T-helper 22 cell (primary cell): ENCODE results near the gene EHD1.
"Not testable (repeated sequence)": the region's sequence is repeated elsewhere in the genome, so short reads cannot be mapped to it uniquely, and the experiment has no call there.

Experiments
- DNase-seq: peaks from one replicate; pipeline ENCODE4 v3.0.0-alpha.2; 2020; ENCODE audit warnings: low read depth

EHD1 gene

DNA sequence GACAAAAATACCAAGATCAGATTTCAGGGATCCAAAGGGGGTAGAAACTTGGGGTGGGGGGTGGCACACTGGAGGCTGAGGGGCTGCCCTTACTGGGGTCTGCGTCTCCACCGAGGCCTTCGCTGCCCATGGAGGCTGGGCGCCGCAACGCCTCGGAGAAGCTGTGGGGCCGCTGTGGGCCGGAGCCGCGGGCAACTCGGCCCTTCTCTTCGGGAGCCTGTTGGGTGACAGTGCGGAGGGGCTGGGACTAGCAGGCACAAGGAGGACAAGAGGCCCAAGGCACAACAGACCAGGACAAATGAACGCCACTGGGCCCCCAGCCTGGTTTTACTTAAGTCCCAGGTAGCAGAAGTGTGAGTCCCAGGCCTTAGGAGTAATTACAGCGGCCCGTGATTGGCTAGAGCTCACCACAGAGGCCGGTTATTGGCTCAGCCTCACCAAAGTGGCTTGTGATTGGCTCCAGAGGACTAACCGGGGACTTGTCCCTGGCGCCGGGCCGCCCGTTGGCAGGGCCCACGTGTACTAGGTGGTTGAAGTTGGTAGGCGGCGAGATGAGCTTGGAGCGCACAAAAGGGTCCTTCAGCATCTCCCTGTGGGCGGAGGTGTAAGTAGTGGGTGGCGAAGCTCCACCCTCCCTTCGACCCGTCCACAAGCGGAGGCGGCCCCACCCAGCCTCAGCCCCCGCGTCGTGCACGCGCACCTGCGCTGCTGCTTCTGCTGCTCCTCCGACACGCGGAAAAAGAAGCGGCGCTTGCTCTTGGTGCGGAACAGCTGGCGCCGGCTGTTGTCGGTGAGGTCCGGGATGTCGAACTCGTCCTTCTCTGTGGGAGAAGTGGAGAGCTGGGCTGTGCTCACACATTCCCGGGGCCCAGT, 51.6 kb downstream of the EHD1 start:
- DNase-seq: no peak

DNA sequence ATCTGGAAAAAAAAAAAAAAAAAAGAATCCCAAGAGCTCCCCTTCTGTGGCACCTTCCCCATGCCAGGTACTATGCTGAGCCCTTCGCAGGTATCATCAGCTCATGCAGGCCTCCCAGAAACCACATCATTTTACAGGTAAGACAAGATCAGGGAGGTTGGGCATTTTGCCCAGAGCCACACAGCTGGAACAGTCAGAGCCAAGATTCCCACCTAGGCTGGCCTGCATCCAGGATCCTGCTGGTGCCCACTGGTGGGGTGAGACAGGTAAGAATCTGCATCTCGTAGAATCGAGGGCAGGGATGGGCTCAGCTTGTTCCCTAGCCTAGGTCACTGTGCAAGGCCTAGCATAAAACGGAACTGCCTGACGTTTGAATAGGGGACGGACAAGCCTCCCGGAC, 52.4 kb downstream of the EHD1 start:
- DNase-seq: no peak

DNA sequence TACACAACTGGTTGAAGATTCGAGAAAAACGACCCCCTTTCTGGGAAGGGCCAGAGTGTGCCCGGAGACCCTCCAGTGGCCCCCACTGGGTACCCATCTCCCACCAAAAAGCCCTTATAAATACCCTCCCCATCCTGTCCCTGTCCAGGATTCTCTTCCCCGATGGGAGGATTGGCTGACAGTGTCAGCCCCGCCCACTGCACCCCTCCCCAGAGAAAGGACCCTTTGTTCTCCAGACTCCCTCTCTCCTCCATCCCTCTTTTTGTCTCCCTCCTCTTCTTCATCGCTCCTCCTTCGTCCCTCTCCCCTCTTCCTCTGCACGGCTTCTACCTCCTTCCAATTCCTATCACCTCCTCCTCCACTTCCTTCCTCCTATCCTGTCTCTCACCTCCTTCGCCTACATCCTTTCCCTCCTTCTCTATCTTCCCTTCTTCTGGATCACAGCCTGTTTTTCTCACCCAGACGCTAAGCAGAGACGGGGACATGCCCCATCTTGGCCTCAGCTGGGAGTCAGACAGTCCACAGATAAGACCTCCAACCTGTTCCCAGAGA, 54.8 kb downstream of the EHD1 start:
- no peak for DNase-seq

DNA sequence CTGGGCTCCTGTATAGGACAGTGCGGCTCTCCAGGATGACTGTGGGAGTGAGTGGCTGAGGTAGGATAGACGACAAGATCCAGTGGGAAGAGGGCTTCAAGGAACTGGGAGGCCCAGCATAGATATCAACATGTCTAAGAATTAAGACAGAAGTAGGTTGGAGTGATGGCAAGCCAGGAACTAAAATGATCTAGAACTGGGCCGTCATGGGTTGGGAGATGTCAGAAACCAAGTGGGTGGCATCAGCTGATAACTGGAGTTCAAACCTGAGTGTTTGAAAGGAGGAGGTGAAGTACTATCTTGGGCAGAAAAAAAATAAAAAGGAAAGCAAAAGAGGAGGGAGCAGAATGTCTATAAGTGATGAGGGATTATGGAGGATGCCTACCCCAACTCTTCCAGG, 60.9 kb downstream of the EHD1 start:
- DNase-seq: no peak

DNA sequence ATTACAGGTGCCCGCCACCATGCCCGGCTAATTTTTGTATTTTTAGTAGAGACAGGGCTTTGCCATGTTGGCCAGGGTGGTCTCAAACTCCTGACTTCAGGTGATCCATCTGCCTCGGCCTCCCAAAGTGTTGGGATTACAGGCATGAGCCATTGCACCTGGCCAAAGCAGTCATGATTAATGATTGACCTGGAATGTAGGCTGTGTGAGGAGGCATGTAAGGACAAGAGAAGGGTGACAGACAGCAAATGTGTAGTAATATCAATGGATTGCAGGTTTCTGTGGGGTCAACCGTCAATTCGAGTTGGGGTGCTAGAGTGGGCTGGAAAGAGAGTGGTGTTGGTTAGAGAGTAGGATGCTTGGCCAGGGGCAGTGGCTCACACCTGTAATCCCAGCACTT, 63.0 kb downstream of the EHD1 start:
- DNase-seq: not testable (repeated sequence)

DNA sequence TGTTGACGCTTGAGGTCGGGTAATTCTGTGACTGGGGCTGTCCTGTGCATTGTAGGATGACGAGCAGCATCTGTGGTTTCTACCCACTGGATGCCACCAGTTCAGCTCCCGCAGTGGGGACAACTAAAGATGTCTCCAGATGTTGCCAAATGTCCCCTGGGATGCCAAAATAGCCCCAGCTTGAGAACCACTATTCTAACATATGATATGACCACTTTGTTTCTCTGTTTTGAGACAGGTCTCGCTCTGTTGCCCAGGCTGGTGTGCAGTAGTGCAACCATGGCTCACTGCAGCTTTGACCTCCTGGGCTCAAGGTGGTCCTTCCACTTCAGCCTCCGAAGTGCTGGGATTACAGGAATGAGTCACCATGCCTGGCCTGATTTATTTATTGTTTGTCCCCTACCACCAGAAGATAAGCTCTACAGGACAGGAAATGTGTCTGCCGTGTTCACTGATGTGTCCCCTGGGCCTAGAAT, 63.7 kb downstream of the EHD1 start:
- DNase-seq: no peak

DNA sequence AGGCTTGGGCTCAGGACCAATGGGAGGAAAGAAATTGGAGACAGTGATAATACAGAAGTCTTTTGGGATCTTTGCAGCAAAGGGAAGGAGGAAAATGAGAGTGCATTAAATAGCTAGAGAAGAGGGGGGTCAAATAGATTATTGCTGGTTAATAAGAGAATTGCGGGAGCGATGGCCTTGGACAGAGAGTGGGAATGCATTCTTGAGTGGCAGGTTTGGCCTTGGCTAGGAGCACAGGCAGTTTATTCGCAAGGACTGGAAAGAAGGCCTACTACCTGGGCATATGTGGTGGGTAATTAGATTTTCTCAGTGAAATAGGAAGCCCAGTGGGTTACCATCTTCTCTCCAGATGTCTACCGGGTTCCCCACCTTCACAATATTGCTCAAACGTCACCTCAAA, 64.6 kb downstream of the EHD1 start:
- DNase-seq: no peak

DNA sequence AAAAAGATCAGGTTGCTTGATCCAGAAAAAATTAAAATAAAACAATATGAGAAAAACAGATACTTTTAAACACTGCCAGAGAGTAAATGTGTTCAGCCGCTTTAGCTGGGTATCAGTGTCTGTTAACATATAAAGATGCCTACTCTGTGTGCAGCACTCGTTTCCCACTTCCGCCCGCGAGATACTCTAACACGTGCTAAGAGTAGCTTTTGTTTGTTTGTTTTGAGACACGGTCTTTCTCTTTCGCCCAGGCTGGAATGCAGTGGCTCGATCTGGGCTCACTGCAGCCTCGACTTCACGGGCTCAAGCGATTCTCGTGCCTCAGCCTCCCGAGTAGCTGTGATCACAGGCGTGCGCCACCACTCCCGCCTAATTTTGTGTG, 67.5 kb downstream of the EHD1 start:
- peak; percentile 30 for DNase-seq

DNA sequence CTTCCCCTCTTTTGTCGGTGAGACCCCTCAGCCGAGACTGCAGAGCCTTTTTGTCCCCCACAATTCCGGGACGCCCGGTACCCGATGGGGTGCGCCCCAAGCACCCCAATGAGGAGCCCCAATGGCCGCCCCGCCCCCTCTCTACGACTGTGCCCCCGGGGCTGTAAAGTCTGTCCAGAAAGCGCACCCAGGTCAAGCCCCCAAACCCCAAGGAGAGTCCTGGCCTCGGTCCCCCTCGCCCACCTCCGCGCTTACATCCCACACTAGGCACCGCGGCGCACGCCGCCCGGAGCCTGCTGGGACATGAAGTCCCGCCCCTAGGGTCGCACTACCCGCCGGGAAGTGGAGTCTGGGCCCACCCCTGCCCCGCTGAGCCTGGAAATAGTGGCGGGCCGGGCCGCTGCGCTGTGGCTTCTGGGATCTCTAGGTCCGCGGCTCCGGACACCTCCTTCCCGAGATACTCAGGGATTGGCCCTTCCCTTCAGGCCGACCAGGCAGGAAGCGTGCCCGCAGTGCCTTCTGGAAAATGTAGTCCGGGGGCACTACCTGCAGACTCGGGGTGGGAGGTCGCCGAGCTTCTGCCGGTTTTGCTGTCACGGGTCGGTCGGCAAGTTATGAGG, 68.0 kb downstream of the EHD1 start, which contains the start of gene MEN1:
Gene MEN1 (minus strand): TSS at position 281 of the 620 bp plus-strand sequence. CDS start 442 bp downstream, outside the sequence.
- DNase-seq: peak; percentile 68

DNA sequence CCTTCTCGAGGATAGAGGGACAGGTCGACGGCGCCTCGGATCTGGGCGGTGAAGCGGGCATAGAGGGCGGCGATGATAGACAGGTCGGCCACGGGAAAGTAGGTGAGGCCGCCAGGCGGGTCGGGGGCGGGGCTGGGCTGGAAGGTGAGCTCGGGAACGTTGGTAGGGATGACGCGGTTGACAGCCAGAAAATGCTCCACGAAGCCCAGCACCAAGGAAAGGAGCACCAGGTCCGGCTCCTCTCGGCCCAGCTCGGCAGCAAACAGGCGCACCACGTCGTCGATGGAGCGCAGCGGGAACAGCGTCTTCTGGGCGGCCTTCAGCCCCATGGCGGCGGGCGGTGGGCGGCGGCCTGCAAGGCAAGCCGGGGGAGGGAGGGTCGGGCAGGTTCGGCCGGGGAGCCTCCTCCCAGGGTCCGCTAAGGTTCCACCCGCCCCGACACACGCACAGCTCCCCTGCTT, 68.6 kb downstream of the EHD1 start:
- no peak for DNase-seq

DNA sequence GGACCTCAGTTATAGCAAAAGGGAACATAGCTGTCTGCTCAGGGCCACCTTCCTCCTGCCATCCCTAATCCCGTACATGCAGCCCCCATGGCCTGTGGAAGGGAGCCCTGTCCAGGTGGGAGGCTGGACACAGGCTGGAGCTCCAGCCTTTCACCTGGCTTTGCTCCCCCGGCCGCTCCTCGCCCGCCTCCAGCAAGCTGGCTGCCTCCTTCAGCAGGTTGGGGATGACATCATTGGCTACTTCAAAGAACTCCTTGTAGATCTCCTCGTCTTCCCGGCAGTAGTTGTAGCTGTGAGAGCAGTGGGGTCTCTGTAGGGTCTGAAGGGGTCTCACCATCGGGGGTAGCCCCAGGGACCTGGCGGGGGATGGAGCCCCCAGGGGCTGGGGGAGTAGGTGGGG, 72.9 kb downstream of the EHD1 start:
- no peak for DNase-seq

DNA sequence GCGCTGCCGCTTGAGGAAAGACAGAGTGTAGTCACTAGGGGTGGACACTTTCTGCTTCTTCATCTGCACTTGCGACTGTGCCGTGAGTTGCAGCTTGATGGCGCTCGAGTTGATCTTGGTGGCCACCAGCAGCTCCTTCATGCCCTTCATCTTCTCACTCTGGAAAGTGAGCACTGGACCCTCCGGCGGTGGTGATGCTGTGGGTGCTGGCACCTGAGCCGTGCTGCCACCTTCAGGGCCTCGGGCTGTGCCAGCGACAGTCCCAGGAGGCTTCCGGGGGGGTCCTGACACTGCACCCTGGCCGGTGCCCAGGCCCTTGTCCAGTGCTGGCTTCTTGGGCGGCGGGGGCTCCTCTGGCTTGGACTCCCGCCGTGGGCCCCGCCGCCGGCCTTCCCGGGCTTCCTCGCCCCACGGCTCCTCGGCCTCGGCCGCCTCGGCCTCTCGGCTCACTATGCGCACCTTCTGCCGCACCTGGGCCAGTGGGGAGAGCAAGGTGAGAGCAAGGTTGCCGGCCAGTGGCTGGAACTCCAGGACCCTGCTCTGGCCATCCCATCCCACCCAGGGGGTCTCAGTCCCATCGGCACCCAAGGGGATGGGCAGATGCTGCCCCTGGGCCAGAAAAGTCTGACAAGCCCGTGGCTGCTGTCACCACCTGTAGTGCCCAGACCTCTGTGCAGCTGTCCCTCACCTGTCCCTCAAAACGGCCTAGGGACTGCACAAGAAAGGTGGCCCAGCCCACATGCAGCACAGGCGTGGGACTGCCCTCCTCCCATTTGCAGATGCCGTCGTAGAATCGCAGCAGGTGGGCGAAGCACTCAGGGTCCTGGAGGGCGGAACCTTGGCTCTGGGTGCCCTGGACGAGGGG, 73.8 kb downstream of the EHD1 start:
- DNase-seq: no peak

DNA sequence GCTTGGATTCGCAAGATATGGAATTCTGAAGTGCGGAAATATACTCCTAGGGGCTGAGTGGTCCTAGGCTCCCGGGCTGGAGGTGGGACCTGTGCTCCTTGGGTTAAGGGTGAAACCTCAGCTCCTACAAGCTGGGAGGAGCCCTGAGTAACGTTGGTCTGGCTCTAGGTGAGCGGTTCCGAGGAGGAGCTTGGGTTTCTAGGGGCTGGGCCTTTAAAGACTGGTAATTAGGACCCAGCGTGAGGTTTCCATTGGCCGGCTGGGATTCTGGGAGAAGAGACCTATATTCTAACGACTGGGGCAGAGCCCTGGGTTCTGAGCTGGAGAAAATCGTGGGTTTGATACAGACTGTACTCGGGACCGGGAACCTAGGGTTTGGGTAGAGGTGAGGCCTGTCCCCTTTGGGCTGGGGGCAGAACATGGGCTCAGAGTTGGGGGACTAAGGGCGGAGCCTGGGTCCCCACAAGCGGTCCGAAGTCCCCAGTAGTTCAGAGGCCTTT, 74.5 kb downstream of the EHD1 start:
- DNase-seq: no peak

DNA sequence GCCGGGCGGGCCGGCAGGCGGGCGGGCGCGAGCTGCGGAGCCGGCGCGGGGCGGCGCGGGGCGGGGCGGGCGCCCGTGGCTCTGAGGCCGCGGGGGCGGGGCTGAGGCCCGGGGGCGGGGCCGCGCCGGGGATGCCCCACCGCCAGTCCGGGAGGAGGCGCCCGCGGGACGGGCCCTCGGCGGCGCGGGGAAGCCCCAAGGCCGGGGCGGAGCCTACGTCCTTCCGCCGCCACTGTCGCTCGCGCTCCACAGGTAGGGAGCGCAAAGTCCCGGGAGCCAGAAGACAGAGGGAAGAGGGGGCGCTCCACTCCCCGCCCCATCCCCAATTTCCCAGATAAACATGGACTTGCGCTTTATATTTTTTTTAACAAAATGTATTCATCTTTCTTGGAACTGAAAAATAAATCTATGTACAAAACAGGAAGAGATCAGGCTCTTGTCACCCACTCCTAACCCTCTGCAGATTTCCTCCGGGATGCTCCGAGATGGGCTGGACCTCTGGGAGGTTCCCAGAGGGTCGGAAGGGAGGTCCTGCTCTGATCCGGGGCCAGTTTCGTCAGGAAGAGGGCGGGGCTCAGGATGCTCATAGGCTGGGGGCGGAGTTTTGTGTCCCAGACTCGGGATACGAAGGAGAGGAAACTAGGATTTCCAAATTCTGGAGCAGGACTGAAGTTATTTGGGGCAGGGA, 75.1 kb downstream of the EHD1 start, which contains the start of gene MAP4K2:
Gene MAP4K2 (minus strand): TSS at position 57 of the 688 bp plus-strand sequence. CDS start 65 bp downstream, outside the sequence.
- DNase-seq: peak; percentile 80

DNA sequence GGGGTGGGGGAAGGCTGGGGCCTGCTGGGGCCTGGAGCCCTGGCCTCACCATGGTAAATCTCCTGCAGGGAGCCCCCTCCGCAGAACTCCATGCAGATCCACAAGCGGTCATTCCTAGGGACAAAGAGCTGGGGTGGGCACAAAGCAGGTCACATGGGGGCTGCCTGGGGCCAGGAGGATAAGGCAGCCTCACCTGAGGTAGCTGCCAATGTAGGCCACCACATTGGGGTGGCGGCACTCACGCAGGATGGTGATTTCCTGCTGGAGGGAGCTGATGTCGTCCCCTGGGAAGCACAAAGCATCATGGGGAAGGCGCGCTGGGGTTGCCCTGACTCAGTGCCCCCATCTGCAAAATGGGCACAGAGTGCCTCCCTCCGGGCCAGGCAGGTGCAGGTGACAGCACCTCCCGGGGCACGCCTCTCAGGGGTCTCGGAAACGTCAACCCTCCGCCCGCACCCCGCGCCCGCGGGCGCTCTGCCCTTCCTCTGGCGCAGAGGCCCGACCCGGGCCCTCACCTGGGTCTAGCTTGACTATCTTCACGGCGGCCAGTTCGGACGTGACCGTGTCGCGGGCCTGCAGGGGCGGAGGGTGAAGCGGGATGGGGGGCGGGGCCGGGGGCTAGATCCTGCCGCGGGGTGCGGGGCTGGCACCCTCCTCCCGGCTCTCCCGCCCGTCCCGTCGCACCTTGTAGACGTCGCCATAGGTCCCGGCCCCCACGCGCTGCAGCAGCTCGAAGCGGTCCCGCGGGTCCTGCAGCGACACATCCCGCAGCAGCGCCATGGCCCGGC, 75.9 kb downstream of the EHD1 start:
- DNase-seq: peak; percentile 33
